CD4-positive, alpha-beta T cell (primary cell): ENCODE measurements around the gene SEMA6D. TPM values are rescaled to one million over a fixed set of nuclear protein-coding genes. Genes with fewer than 3 reads are reported as not detected.

Experiments
- ATAC-seq: fragments of 200-7000 bp; cut with Tn5 transposase; one replicate; pipeline ENCODE4 v1.10.0; 2022; ENCODE audit warnings: mild to moderate bottlenecking; ENCODE audit not compliant: poor library complexity
- CTCF ChIA-PET: fragments of 350-600 bp; sonication (Branson Sonifier 250); formaldehyde crosslinking; loops from one replicate; lab custom pipeline; 2021; ENCODE audit warnings: antibody characterized with exemption, inconsistent platforms; lab: Charles Lee
- POLR2A ChIA-PET: fragments of 350-600 bp; sonication (Branson Sonifier 250); formaldehyde crosslinking; loops from one replicate; lab custom pipeline; 2021; ENCODE audit warnings: antibody characterized with exemption, inconsistent platforms; lab: Charles Lee
- DNase-seq, 14 experiments: peaks; one replicate each; pipeline ENCODE4 v3.0.0-alpha.2; 2013 to 2020; ENCODE audit warnings: mixed read lengths in 2 of 14
- H3K27ac ChIP-seq, 2 donors: one replicate each; pipeline versions ENCODE4 v1.5.1 to v1.7.0; 2013; ENCODE audit warnings: low read length in 2 of 2, low read depth in 1 of 2, mild to moderate bottlenecking in 1 of 2
- H3K27me3 ChIP-seq, 2 experiments: 1 replicate in 1 of 2; 2 replicates in 1 of 2; pipeline versions ENCODE4 v1.6.1 to v1.7.0; 2013; ENCODE audit warnings: low read length in 2 of 2, control low read depth in 1 of 2, mild to moderate bottlenecking in 1 of 2, moderate library complexity in 1 of 2; ENCODE audit not compliant: insufficient read depth in 2 of 2, control insufficient read depth in 1 of 2
- H3K36me3 ChIP-seq: one replicate; pipeline ENCODE4 v1.6.1; 2013; ENCODE audit warnings: low read length, control low read depth; ENCODE audit not compliant: insufficient read depth
- H3K4me1 ChIP-seq: one replicate; pipeline ENCODE4 v1.6.1; 2013; ENCODE audit warnings: low read length, control low read depth; ENCODE audit not compliant: insufficient read depth
- H3K4me3 ChIP-seq: one replicate; pipeline ENCODE4 v1.5.1; 2013; ENCODE audit warnings: mild to moderate bottlenecking, low read length, moderate library complexity
- H3K9me3 ChIP-seq, 2 experiments: 1 replicate in 1 of 2; 2 replicates in 1 of 2; pipeline versions ENCODE4 v1.6.1 to v1.7.0; 2013; ENCODE audit warnings: low read length in 2 of 2, mild to moderate bottlenecking in 2 of 2, control low read depth in 1 of 2, moderate library complexity in 1 of 2; ENCODE audit not compliant: control insufficient read depth in 1 of 2, insufficient read depth in 1 of 2
- H3K27ac Mint-ChIP-seq: one replicate; pipeline ENCODE4 v1.8.0; 2020; ENCODE audit warnings: mixed read lengths
- H3K27me3 Mint-ChIP-seq: one replicate; pipeline ENCODE4 v1.8.0; 2021; ENCODE audit warnings: mixed read lengths
- H3K36me3 Mint-ChIP-seq: one replicate; pipeline ENCODE4 v1.8.0; 2021; ENCODE audit warnings: low read depth, mixed read lengths
- H3K4me1 Mint-ChIP-seq: one replicate; pipeline ENCODE4 v1.8.0; 2021; ENCODE audit warnings: low read depth, mixed read lengths
- H3K4me3 Mint-ChIP-seq: one replicate; pipeline ENCODE4 v1.8.0; 2020; ENCODE audit warnings: mild to moderate bottlenecking, mixed read lengths
- H3K9me3 Mint-ChIP-seq: one replicate; pipeline ENCODE4 v1.8.0; 2020; ENCODE audit warnings: mixed read lengths
- CTCF ChIP-seq: fragments of 200-600 bp; IDR thresholded peaks from one replicate; pipeline ENCODE4 v1.8.0; 2022; ENCODE audit warnings: antibody characterized with exemption, mild to moderate bottlenecking
- intact Hi-C, 2 experiments: fragments of 100-400 bp; cut with DNase I in 1 of 2; cut with micrococcal nuclease in 1 of 2; formaldehyde crosslinking; loops; one replicate each; pipeline versions ENCODE4 v1.15.1 to v1.9.0; 2023 to 2025; cut with DNase I, micrococcal nuclease
- total RNA-seq, 174 experiments: library from RNA in 2 of 174; stranded (reverse) in 2 of 174; gene quantifications; one replicate each; pipeline ENCODE4 v1.2.3 and lab custom pipeline; 2021 to 2026

The SEMA6D gene
- total RNA-seq, 2 experiments from 2014 or later, result not detected

GRCh38 chr15:47778263-47778770 is 61.0 kb downstream of the SEMA6D start:
- Mint-ChIP-seq H3K27ac (no peak overlapping the region), H3K36me3 (no peaks in the 10 kb centered on the region), H3K27me3 (no peaks in the 10 kb centered on the region), H3K4me3 (no peak overlapping the region), H3K9me3 (peaks cover 2% of the 10 kb centered on the region), H3K4me1 (no peaks in the 10 kb centered on the region)
- H3K27ac ChIP-seq, result no peak overlapping the region
- ATAC-seq (no peak), DNase-seq (no peak)
- no peak for TF ChIP-seq CTCF
- H3K4me3 ChIP-seq, result no peak overlapping the region
- no peaks in the 10 kb centered on the region for H3K27me3 ChIP-seq
- intact Hi-C loops, result no loop called here
- no peaks in the 10 kb centered on the region for H3K9me3 ChIP-seq
- ChIA-PET CTCF (no interaction called here), POLR2A (no interaction called here)
- no peaks in the 10 kb centered on the region for H3K4me1 ChIP-seq
- no peaks in the 10 kb centered on the region for H3K36me3 ChIP-seq

- DNase-seq, result no peak
- H3K27ac Mint-ChIP-seq, result no peak overlapping the region
- no peaks in the 10 kb centered on the region for H3K36me3 ChIP-seq
- intact Hi-C loops, result no loop called here
- no peaks in the 10 kb centered on the region for H3K4me1 ChIP-seq
- H3K9me3 ChIP-seq, result no peaks in the 10 kb centered on the region
- ATAC-seq, result no peak
- TF ChIP-seq CTCF, result no peak
- no peak overlapping the region for H3K4me3 Mint-ChIP-seq
- CTCF ChIA-PET, result no interaction called here
- H3K36me3 Mint-ChIP-seq, result no peaks in the 10 kb centered on the region
- H3K9me3 Mint-ChIP-seq, result peaks cover 2% of the 10 kb centered on the region
- no peaks in the 10 kb centered on the region for H3K27me3 ChIP-seq
- POLR2A ChIA-PET, result no interaction called here
- H3K27ac ChIP-seq, result no peak overlapping the region
- H3K4me1 Mint-ChIP-seq, result no peaks in the 10 kb centered on the region
- no peak overlapping the region for H3K4me3 ChIP-seq
- H3K27me3 Mint-ChIP-seq, result no peaks in the 10 kb centered on the region
Measured at GRCh38 chr15:47780971-47781370, 63.7 kb downstream of the SEMA6D start.

GRCh38 chr15:47781527-47781926 is 64.2 kb downstream of the SEMA6D start:
- H3K36me3 Mint-ChIP-seq, result no peaks in the 10 kb centered on the region
- no peaks in the 10 kb centered on the region for H3K36me3 ChIP-seq
- no peaks in the 10 kb centered on the region for H3K27me3 ChIP-seq
- no peaks in the 10 kb centered on the region for H3K4me1 Mint-ChIP-seq
- H3K27me3 Mint-ChIP-seq, result no peaks in the 10 kb centered on the region
- intact Hi-C loops, result no loop called here
- peaks cover 2% of the 10 kb centered on the region for H3K9me3 Mint-ChIP-seq
- H3K4me1 ChIP-seq, result no peaks in the 10 kb centered on the region
- TF ChIP-seq CTCF, result no peak
- no peak overlapping the region for H3K4me3 ChIP-seq
- no peak overlapping the region for H3K27ac Mint-ChIP-seq
- DNase-seq (no peak), ATAC-seq (no peak)
- no peak overlapping the region for H3K4me3 Mint-ChIP-seq
- ChIA-PET POLR2A (no interaction called here), CTCF (no interaction called here)
- no peaks in the 10 kb centered on the region for H3K9me3 ChIP-seq
- H3K27ac ChIP-seq, result no peak overlapping the region
